Activated CD4-positive, CD25-positive, alpha-beta regulatory T cell treated with anti-CD3 and anti-CD28 coated beads, Interleukin-2, amount 50 U/mL, for 24 hours (primary cell): ENCODE data around the gene RPTOR.
"Not testable (repeated sequence)": the region's sequence is repeated elsewhere in the genome, so short reads cannot be mapped to it uniquely, and the experiment has no call there.

Source experiments
- ATAC-seq, 2 donors: fragments of 150-1000 bp; cut with Tn5 transposase; one replicate each; pipeline ENCODE4 v1.10.0; 2021; ENCODE audit warnings: mild to moderate bottlenecking in 1 of 2, moderate library complexity in 1 of 2

RPTOR gene

GRCh38 chr17:80802626-80803450 is 258.2 kb downstream of the RPTOR start:
- no peak for ATAC-seq

- ATAC-seq = no peak
Observed at GRCh38 chr17:80803451-80804428, 259.1 kb downstream of the RPTOR start.

GRCh38 chr17:80804466-80804865 is 259.8 kb downstream of the RPTOR start:
- ATAC-seq = no peak

GRCh38 chr17:80805032-80805751 is 260.6 kb downstream of the RPTOR start:
- ATAC-seq = no peak

- ATAC-seq = no peak
Observed at GRCh38 chr17:80807014-80807413, 262.4 kb downstream of the RPTOR start.

- no peak for ATAC-seq
Observed at GRCh38 chr17:80807882-80808281, 263.2 kb downstream of the RPTOR start.

GRCh38 chr17:80811181-80812105 is 266.8 kb downstream of the RPTOR start:
- peak in 1 of 2 donors; percentile 13 for ATAC-seq

- peak; percentile 74 to 83 for ATAC-seq
Observed at GRCh38 chr17:80812362-80813088, 267.9 kb downstream of the RPTOR start.

GRCh38 chr17:80813318-80813717 is 268.7 kb downstream of the RPTOR start:
- ATAC-seq = no peak

- ATAC-seq = no peak
Observed at GRCh38 chr17:80814491-80814890, 269.9 kb downstream of the RPTOR start.

GRCh38 chr17:80815151-80815681 is 270.6 kb downstream of the RPTOR start:
- no peak for ATAC-seq

GRCh38 chr17:80815718-80816117 is 271.1 kb downstream of the RPTOR start:
- ATAC-seq = not testable (repeated sequence)

GRCh38 chr17:80816241-80817103 is 271.8 kb downstream of the RPTOR start:
- ATAC-seq = no peak

- ATAC-seq = no peak
Observed at GRCh38 chr17:80817321-80817845, 272.7 kb downstream of the RPTOR start.

- no peak for ATAC-seq
Observed at GRCh38 chr17:80817861-80818260, 273.2 kb downstream of the RPTOR start.

GRCh38 chr17:80818871-80819270 is 274.2 kb downstream of the RPTOR start:
- ATAC-seq = no peak

- peak; percentile 46 to 66 for ATAC-seq
Observed at GRCh38 chr17:80819422-80820164, 275.0 kb downstream of the RPTOR start.

- ATAC-seq = no peak
Observed at GRCh38 chr17:80820331-80820730, 275.7 kb downstream of the RPTOR start.

- ATAC-seq = no peak
Observed at GRCh38 chr17:80821546-80821945, 276.9 kb downstream of the RPTOR start.
